Cardiac fibroblast (primary cell): ENCODE data around the gene TULP4.
"Not testable (repeated sequence)": the region's sequence is repeated elsewhere in the genome, so short reads cannot be mapped to it uniquely, and the experiment has no call there.

ENCODE experiments used
- DNase-seq, 2 donors: peaks; one replicate each; pipeline versions ENCODE4 v3.0.0 to v3.0.0-alpha.2; 2010; ENCODE audit warnings: low read depth in 2 of 2
- H3K4me3 ChIP-seq, 2 donors: replicated peaks in 1 of 2; 1 replicate in 1 of 2; 2 replicates in 1 of 2; pipeline ENCODE4 v1.5.1; 2011; ENCODE audit warnings: low read depth in 2 of 2, low read length in 2 of 2, mild to moderate bottlenecking in 2 of 2, moderate library complexity in 1 of 2
- TF ChIP-seq, protein P1 (sequence below): IDR thresholded peaks from one replicate; pipeline ENCODE4 v1.5.1; 2011; ENCODE audit warnings: low read depth, mild to moderate bottlenecking, low read length, inconsistent platforms

Gene TULP4

DNA sequence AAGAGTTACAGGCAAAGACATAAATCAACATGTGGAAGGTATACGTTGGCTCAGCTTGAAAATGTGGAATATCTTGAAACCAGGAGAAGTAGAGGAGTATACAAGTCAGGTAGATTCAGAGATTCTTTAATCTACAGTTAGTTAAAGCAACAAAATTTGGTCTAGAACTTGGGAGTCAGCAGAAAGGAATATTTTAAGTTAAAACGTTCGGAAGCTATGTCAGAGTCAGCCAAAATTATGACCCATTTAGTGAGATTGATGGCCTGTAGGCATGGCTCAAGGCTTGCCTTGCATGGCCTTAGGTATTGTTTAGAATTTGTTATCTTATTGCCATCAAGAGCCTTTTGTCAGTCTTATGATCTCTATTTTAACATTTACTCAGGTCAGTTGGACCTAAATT, 153.5 kb downstream of the TULP4 start:
- TF ChIP-seq, protein P1, sequence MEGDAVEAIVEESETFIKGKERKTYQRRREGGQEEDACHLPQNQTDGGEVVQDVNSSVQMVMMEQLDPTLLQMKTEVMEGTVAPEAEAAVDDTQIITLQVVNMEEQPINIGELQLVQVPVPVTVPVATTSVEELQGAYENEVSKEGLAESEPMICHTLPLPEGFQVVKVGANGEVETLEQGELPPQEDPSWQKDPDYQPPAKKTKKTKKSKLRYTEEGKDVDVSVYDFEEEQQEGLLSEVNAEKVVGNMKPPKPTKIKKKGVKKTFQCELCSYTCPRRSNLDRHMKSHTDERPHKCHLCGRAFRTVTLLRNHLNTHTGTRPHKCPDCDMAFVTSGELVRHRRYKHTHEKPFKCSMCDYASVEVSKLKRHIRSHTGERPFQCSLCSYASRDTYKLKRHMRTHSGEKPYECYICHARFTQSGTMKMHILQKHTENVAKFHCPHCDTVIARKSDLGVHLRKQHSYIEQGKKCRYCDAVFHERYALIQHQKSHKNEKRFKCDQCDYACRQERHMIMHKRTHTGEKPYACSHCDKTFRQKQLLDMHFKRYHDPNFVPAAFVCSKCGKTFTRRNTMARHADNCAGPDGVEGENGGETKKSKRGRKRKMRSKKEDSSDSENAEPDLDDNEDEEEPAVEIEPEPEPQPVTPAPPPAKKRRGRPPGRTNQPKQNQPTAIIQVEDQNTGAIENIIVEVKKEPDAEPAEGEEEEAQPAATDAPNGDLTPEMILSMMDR: no peak
- no peak for DNase-seq
- no peak overlapping the region for H3K4me3 ChIP-seq

DNA sequence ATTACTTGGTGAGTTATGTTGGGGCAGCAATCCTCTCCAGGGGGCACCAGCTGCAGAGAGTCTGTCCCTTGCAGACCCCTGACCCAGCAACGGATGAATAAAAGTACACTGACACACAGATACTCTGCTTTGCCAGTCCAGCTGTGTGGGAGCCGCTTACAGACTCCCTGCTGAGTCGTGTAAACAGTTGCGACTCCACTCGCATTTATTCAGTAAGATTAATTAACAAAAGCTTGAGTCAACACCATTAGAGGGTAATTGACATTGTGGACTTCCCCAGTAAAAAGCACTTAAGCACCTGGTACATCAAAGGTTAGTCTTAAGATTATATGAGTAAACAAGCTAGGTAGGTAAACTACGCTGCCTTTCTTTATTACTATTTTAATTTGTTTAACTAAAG, 155.7 kb downstream of the TULP4 start:
- TF ChIP-seq, protein P1: no peak
- H3K4me3 ChIP-seq: no peak overlapping the region
- no peak for DNase-seq

- no peak overlapping the region for H3K4me3 ChIP-seq
- TF ChIP-seq, protein P1: no peak
- peak in 1 of 2 donors; percentile 21 for DNase-seq
Measured at GRCh38 chr6:158468666-158469065, 156.4 kb downstream of the TULP4 start.

DNA sequence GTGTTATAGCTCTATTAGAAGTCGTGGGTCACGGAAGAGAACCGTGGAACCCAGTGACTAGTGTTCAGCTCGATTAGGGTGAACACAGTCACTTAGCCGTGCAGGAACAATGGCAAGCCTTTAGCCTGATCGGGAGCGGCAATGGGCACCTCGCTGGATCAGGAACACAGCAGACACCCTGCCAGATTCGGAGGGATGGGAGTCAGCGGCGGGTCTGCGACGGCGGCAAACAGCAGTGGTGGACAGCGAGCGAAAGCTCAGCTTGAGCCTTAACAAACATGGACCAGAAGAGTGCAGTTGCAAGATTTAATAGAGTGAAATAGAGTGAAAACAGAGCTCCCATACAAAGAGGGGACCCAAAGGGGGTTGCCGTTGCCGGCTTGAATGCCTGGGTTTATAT, 157.8 kb downstream of the TULP4 start:
- DNase-seq, H3K4me3 ChIP-seq: not testable (repeated sequence)

- no peak overlapping the region for H3K4me3 ChIP-seq
- no peak for DNase-seq
- TF ChIP-seq, protein P1: no peak
Measured at GRCh38 chr6:158471339-158471738, 159.1 kb downstream of the TULP4 start.

DNA sequence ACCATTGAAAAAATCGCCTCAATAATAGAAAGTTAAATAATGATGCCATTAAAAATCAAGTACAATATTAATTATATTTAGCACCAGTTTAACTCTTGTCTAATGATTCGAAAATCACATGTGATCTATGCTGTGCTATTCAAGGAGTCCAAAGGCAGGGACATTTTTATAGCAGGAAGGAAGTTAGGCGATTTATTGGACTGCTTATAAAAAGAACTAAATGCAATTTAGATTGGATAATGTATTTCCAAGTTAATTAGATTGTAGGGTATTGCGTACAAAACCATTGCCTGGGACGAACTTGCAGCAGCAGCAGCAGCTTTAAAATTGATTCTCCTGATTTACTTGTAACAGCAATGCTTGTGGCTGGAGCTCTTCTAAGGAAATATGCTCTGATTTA, 160.2 kb downstream of the TULP4 start:
- DNase-seq: no peak
- TF ChIP-seq, protein P1: no peak
- H3K4me3 ChIP-seq: no peak overlapping the region

DNA sequence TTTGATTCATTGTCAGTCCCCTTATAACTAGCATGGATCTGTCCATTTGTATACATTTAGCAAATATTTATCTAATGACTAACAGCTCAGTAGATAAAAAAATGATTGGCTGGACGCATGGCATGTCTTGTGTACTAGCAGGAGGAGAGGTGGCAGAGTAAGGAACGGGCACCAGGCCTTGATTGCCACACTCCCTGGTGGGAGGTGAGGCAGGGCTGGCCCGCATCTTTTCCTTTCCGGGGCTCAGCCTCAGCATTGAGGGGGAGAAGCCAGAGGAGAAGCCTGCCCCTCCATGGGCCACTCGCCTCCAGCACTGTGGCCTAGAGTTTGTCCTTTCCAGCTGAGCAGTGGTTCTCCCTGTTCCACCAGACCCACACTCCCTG, 162.7 kb downstream of the TULP4 start:
- H3K4me3 ChIP-seq: no peak overlapping the region
- peak; percentile 19 to 29 for DNase-seq
- TF ChIP-seq, protein P1: no peak
